GM12872 (cell line): ENCODE results near the gene TTLL9.

ENCODE experiments used
- CTCF ChIP-seq: IDR thresholded peaks from 3 replicates; pipeline ENCODE4 v1.5.1; 2011; ENCODE audit warnings: low read depth, mild to moderate bottlenecking, low read length, moderate library complexity; ENCODE audit not compliant: insufficient read depth

TTLL9 gene

GRCh38 chr20:31862157-31862470 is 8.3 kb upstream of the TTLL9 start:
- no peak for TF ChIP-seq CTCF

GRCh38 chr20:31862506-31862905 is 7.9 kb upstream of the TTLL9 start:
- TF ChIP-seq CTCF = no peak

- TF ChIP-seq CTCF = no peak
Measured at GRCh38 chr20:31863296-31864085, 6.9 kb upstream of the TTLL9 start.

- TF ChIP-seq CTCF = no peak
Measured at GRCh38 chr20:31864521-31865400, 5.7 kb upstream of the TTLL9 start.

GRCh38 chr20:31866221-31866620 is 4.2 kb upstream of the TTLL9 start:
- TF ChIP-seq CTCF = no peak

GRCh38 chr20:31868853-31869672 is 1.4 kb upstream of the TTLL9 start:
- no peak for TF ChIP-seq CTCF

- no peak for TF ChIP-seq CTCF
Measured at GRCh38 chr20:31869673-31869941, 827 bp upstream of the TTLL9 start.
